NK-92 (cell line): ENCODE data around the gene RARA.

Source experiments
- DNase-seq: peaks from one replicate; lab custom pipeline; 2025; ENCODE audit not compliant: unreplicated experiment; lab: John Stamatoyannopoulos, UW

The RARA gene

GRCh38 chr17:40345161-40345993 lies 36.4 kb downstream of the RARA start:
- no peak for DNase-seq

GRCh38 chr17:40345994-40346764 lies 37.2 kb downstream of the RARA start:
- no peak for DNase-seq

- no peak for DNase-seq
These were observed 37.8 kb downstream of the RARA start for GRCh38 chr17:40346765-40347158.

DNA sequence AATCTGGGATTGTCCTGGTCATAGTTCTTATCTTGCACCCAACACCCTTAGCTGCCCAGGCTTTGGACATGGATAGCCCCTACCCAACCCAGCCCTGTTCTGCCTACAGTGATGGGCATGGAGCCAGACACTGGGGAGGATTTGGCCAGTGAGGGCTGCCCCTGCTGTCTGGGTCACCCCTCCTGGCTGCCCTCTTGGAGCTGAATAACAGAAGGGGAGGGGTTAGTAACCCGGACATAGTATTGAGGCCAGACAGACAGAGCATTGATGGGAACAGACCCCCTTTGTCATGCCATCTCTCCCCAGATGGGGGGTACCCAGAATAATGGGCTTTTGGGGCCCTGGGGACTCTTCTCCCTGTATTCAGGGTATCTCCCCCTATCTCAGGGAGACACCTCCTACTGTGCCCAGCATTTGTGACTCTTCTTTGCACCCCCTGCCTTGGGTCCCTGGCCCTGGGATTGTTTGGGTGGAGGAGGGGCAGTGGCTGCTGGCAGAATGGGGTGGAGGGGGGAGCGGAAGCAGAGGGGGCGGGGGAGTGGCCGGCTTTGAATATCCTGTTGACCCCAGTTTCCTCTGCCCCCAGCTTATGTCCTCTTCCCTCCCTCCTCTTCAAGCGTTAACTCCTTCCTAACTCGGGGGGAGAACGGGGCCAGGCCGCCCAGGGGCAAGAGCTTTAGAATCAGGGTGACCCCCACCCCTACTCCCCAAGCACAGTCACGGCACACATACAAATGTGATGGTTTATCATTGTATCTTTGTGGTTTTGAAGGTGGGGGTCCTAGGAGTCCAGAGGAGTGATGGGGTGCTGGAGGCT lies 38.5 kb downstream of the RARA start:
- no peak for DNase-seq

DNA sequence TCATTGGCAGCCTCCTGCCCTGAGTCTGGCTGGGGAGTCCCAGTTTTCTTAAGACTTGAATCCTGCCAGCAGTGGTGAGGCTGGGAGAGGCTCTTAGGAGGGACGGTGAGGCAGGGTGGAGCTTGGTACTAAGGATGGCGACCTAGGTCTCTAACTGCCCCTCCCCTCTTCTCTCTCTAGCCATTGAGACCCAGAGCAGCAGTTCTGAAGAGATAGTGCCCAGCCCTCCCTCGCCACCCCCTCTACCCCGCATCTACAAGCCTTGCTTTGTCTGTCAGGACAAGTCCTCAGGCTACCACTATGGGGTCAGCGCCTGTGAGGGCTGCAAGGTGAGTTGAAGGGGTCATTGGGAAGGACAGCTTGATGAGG lies 39.1 kb downstream of the RARA start:
- DNase-seq: no peak

DNA sequence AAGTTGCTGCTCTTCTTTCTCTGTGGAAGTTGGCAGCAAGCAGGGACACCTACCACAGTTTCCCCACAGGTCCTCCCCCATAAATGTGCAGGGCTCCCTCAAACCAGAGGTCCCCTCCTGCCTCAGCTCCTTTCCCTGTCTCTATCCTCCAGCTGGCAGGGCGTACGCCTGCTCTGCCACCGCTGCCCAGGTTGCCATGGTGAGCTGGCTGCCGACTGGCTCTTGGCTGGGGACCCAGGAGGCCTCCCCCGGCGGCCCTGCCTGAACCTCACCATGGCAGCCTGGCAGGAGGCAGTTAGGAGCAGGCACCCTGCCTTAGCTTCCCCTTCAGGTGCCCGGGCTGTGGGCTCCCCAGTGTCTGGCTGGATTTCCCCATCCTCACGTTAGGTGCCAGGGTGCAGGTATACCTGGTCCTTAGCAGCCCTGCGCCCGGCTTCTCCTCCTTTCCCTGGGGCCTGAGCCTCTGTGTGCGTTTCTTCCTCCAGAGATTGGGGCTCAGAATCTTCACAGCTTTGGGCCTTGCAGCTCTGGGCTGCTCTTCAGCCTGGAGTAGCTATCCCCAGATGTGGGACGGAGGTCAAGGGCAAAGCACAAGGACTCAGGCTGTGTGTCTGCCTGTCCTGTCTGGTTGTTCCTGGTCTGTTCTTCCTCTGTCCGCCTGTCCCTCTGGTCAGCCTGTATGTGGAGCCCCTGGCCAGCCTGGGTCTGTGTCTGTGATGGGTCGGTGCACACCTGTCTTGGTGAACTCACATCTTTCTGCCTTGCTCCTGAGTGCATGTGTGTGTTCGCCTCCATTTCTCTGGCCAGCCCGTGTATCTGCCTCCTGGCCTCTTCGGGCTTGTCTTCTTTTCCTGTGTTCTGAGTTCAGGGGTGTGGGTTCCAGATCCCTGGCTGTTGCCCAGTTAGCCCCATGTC lies 39.8 kb downstream of the RARA start:
- no peak for DNase-seq

GRCh38 chr17:40349477-40349894 lies 40.5 kb downstream of the RARA start:
- no peak for DNase-seq

GRCh38 chr17:40349895-40350688 lies 41.1 kb downstream of the RARA start:
- DNase-seq: no peak

DNA sequence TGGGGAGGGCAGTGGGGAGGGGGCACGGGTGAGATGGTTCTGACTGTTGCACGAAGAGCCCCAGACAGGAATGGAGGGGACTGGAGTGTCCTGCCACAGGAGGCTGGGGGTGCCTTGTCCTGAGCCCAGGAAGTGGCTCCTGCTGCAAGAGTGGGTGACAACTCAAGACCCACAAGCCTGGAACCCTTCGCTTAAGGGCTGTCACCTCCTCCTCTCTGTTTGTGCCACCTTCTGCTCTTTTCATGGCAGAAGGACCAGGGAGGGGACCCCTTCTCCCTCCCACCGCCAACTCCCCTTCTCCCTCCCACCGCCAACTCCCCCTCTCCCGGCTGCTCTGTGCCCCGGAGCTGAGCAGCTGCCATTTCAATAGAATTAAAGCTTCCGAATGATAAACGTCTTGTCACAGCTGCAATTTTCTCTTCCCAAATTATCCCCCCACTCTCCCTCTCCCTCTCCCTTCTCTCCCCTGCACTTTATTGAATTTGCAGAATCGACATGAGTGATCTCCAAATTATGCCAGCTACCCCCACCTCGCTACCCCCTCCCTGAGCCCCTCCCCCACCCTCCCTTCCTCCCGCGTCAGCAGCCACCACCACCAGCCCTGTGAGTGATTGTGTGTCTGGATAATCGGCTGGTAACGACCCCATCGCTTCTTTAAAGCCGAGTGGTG lies 41.8 kb downstream of the RARA start:
- DNase-seq: no peak

GRCh38 chr17:40351359-40352236 lies 42.6 kb downstream of the RARA start:
- no peak for DNase-seq

DNA sequence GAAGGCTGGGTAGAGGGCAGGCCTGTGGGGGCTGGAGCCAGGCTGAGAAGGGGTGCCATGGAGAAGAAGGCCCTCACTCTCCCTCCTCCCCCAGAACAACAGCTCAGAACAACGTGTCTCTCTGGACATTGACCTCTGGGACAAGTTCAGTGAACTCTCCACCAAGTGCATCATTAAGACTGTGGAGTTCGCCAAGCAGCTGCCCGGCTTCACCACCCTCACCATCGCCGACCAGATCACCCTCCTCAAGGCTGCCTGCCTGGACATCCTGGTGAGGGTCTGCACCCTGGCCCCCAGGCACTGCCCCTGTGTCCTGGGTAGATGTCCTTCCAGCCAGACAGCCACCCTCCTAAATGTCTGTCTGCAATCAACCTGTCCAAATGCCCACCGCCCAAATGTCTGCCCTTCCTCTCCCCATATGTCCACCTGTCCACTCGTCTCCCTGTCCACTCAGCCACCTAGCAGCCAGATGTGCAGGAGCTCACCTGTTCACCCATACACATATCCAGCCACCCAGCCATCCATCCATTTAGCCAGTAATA lies 43.3 kb downstream of the RARA start:
- DNase-seq: no peak

GRCh38 chr17:40352779-40353394 lies 43.9 kb downstream of the RARA start:
- no peak for DNase-seq

GRCh38 chr17:40354221-40355122 lies 45.5 kb downstream of the RARA start:
- DNase-seq: no peak

DNA sequence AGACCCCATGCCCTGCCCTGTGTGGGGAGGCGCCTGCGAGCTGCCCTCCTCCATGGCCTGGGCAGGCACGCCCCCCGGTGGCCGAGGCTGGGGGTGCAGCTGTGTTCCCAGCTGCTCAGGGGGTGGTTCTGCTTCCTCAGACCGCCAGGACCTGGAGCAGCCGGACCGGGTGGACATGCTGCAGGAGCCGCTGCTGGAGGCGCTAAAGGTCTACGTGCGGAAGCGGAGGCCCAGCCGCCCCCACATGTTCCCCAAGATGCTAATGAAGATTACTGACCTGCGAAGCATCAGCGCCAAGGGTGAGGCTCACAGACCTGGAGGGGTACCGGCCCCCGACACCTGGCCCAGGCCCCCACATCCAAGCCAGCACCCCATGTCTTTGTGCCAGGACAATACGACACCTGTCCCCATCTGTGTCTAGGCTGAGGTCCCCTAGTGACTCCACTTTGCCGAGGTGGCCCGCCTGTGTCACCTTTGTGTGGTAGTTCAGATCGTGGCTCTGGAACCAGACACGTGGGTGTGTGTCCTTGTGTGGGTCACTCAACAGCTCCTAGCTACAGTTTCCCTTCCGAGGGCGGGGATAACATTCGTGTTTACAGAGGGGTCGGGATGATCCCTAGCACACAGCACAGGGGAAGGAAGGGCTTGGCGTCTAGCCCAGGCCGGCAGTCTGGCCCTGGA lies 46.3 kb downstream of the RARA start:
- DNase-seq: no peak

- no peak for DNase-seq
These were observed 47.1 kb downstream of the RARA start for GRCh38 chr17:40355804-40356758.
